GM18508 (cell line): Measurements from ENCODE around the gene NSRP1.
"Not testable (repeated sequence)": the region's sequence is repeated elsewhere in the genome, so short reads cannot be mapped to it uniquely, and the experiment has no call there.

Experiments
- ATAC-seq: cut with Tn5 transposase; IDR thresholded peaks from one replicate; pipeline ENCODE4 v1.9.1; 2021; ENCODE audit warnings: moderate number of reproducible peaks; ENCODE audit not compliant: insufficient read depth, unreplicated experiment

NSRP1 gene, protein sequence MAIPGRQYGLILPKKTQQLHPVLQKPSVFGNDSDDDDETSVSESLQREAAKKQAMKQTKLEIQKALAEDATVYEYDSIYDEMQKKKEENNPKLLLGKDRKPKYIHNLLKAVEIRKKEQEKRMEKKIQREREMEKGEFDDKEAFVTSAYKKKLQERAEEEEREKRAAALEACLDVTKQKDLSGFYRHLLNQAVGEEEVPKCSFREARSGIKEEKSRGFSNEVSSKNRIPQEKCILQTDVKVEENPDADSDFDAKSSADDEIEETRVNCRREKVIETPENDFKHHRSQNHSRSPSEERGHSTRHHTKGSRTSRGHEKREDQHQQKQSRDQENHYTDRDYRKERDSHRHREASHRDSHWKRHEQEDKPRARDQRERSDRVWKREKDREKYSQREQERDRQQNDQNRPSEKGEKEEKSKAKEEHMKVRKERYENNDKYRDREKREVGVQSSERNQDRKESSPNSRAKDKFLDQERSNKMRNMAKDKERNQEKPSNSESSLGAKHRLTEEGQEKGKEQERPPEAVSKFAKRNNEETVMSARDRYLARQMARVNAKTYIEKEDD

GRCh38 chr17:30116661-30117551, at the start of gene NSRP1:
TSS of gene NSRP1 (plus strand) at chr17:30116816. CDS start at chr17:30116844, 28 bp downstream.
- ATAC-seq = peak; percentile 36

DNA sequence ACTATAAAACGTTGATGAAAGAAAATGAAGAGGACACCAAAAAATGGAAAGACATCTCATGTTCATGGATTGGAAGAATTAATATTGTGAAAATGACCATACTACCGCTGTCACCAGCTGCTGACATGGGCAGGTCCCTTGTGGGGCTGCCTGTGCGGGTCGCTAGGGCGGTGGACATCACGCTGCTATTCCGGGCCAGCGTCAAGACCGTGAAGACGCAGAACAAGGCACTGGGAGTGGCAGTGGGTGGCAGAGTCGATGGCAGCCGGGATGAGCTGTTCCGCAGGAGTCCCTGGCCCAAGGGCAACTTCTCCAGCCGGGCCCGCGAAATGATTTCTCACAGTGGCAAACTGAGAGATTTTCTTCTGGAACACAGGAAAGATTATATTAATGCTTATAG, 48.2 kb upstream of the NSRP1 start:
- ATAC-seq = no peak

- ATAC-seq = no peak
Measured at GRCh38 chr17:30074254-30074653, 42.4 kb upstream of the NSRP1 start.

GRCh38 chr17:30074730-30075129, 41.9 kb upstream of the NSRP1 start:
- no peak for ATAC-seq

- ATAC-seq = no peak
Measured at GRCh38 chr17:30082773-30083172, 33.8 kb upstream of the NSRP1 start.

- ATAC-seq = no peak
Measured at GRCh38 chr17:30084788-30085187, 31.8 kb upstream of the NSRP1 start.

GRCh38 chr17:30086896-30087295, 29.7 kb upstream of the NSRP1 start:
- no peak for ATAC-seq

DNA sequence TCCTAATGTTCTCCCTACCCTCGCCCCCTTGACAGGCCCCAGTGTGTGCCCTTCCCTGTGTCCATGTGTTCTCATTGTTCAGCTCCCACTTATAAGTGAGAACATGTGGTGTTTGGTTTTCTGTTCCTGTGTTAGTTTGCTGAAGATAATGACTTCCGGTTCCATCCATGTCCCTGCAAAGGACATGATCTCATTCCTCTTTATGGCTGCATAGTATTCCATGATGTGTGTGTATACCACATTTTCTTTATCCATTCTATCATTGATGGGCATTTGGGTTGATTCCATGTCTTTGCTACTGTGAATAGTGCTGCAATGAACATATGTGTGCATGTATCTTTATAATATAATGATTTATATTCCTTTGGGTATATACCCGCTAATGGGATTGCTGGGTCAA, 29.2 kb upstream of the NSRP1 start:
- not testable (repeated sequence) for ATAC-seq

DNA sequence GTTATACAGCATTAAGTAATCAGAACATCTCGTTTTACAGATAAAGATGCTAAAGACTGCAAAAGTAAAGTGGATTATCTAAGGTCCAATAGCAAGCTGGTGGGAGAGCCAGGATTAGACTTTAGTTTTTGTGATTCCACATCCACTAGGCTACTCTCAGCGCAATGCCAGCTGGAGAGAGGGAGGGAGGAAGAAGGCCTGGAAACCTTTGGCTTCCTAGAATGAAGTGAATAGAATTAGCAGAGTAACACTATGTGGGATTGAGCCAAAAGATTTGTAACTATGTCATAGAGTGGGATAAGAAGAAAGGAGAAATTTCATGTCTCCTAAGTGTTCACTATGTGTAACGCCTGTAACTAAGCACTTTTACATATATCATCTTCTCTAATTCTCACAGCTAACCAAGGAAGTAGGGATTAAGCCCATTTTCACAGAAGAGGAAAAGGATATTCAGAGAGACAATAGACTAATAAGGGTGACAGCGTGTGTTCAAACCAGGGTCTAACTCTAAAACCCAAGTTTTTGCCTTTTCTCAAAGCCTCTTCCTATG, 25.4 kb upstream of the NSRP1 start:
- ATAC-seq = no peak

DNA sequence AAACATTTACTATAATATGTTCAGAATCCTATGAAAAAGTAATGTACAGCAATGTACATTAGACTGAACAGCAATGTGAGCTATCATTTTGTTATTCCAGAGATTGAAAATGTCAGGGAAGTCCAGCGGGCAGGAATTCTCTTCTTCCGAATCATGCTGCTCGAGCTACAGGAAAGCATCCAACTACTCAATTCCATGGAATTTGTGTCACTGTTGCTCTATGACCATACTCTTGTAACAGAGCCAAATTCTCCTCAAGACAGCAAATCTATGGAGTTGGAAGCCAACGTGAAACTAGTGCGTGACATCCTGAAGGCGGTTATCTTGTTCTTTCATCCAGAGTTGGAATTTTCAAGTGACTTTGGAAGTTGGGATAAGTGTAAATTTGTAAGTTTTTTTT, 24.8 kb upstream of the NSRP1 start:
- no peak for ATAC-seq

DNA sequence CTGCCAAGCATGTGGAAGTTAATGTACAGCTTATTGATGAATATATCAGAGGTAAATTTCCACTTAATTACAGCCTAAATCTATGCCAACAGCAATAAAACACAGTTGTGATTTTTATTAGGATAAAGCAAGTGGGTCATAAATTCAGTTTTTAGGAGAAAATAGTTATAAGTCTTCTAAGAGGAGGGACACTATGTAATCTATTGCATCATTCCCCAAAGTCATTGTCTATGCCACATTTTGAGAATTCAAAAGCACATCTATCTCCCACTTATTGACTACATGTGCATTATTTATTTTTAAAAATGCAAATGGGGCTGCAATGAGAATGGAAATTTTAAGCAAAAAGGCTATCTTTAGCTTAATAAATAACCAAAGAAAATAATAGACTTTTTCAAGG, 23.7 kb upstream of the NSRP1 start:
- no peak for ATAC-seq

GRCh38 chr17:30093463-30094147, 23.0 kb upstream of the NSRP1 start:
- ATAC-seq = no peak

GRCh38 chr17:30095507-30096244, 20.9 kb upstream of the NSRP1 start:
- no peak for ATAC-seq

- ATAC-seq = no peak
Measured at GRCh38 chr17:30101686-30102390, 14.8 kb upstream of the NSRP1 start.

- no peak for ATAC-seq
Measured at GRCh38 chr17:30103921-30104320, 12.7 kb upstream of the NSRP1 start.

GRCh38 chr17:30104575-30105339, 11.9 kb upstream of the NSRP1 start:
- ATAC-seq = no peak

GRCh38 chr17:30112794-30113193, 3.8 kb upstream of the NSRP1 start:
- no peak for ATAC-seq

GRCh38 chr17:30113213-30113612, 3.4 kb upstream of the NSRP1 start:
- ATAC-seq = no peak
